Measurements from ENCODE around the gene CES2. TPM values are rescaled to one million over a fixed set of nuclear protein-coding genes. Genes with fewer than 3 reads are reported as not detected.

The CES2 gene
- total RNA-seq, 1 experiment from 2014 or later, result 35.4 TPM

GRCh38 chr16:66906916-66907836 lies 28.1 kb upstream of the CES2 start:
- CTCF ChIA-PET, result no interaction called here
- no peaks in the 10 kb centered on the region for H3K9me2 ChIP-seq (ENCODE audit: insufficient read depth)
- POLR2A ChIA-PET, result no interaction called here
- DNase-seq (ENCODE audit: low read depth, low spot score) (no peak), ATAC-seq (no peak)
- H3K27ac ChIP-seq (ENCODE audit: low read depth, low read length), result no peak overlapping the region
- H2AFZ ChIP-seq (ENCODE audit: low read depth, low read length, poor library complexity, severe bottlenecking), result no peak overlapping the region
- H3K36me3 ChIP-seq (ENCODE audit: control insufficient read depth in 1 of 2, insufficient read depth in 2 of 2, low read length in 2 of 2), result no peaks in the 10 kb centered on the region
- H3K4me1 ChIP-seq (ENCODE audit: control insufficient read depth in 1 of 2, insufficient read depth in 2 of 2, low read length in 2 of 2), result peaks cover 10 to 25% of the 10 kb centered on the region in 2 experiments
- no peaks in the 10 kb centered on the region for H3K27me3 ChIP-seq (ENCODE audit: insufficient read depth, low read length)
- no peak overlapping the region for H3K4me3 ChIP-seq (replicated peaks in 1 of 2; ENCODE audit: low read depth in 1 of 2, low read length in 2 of 2)
- BruUV-seq (replicated peaks), result no TSS peak
- H3K4me2 ChIP-seq (ENCODE audit: low read length), result no peak overlapping the region
- H4K20me1 ChIP-seq (ENCODE audit: insufficient read depth), result no peaks in the 10 kb centered on the region
- RAD21 ChIA-PET (ENCODE audit: low non-redundant PET in 1 of 2, low total read pairs in 2 of 2, uncharacterized antibody in 2 of 2, unreplicated experiment in 2 of 2), result no interaction called here
- intact Hi-C loops (cut with micrococcal nuclease), result no loop called here
- no peaks in the 10 kb centered on the region for H3K9me3 ChIP-seq (ENCODE audit: control insufficient read depth in 1 of 2, insufficient read depth in 1 of 2, low read depth in 1 of 2, low read length in 2 of 2)
- H3K79me2 ChIP-seq (ENCODE audit: insufficient read depth, low read length), result no peaks in the 10 kb centered on the region
- H3K9ac ChIP-seq (ENCODE audit: low read length), result no peak overlapping the region
- no peak for TF ChIP-seq EGR1 (IDR thresholded peaks at IDR 0.05; ENCODE audit: low read depth)
- no peak for TF ChIP-seq POLR2A (IDR thresholded peaks at IDR 0.05; ENCODE audit: borderline replicate concordance, extremely low read depth, insufficient read depth, insufficient read length)
- TF ChIP-seq ATF3 (IDR thresholded peaks at IDR 0.05), result no peak
- TF ChIP-seq YY1 (IDR thresholded peaks at IDR 0.05; ENCODE audit: extremely low read depth, insufficient replicate concordance, low read depth, low read length), result no peak
- no peak for TF ChIP-seq ELF1 (IDR thresholded peaks at IDR 0.05; ENCODE audit: borderline replicate concordance, low read depth)
- TF ChIP-seq FOSL1 (IDR thresholded peaks at IDR 0.05; ENCODE audit: low read depth), result no peak
- no peak for TF ChIP-seq ZBTB33 (IDR thresholded peaks at IDR 0.05; ENCODE audit: extremely low read depth, insufficient replicate concordance, low read length)
- no peak for TF ChIP-seq MAX (IDR thresholded peaks at IDR 0.05)
- no peak for TF ChIP-seq EZH2 (IDR thresholded peaks at IDR 0.05)
- no peak for TF ChIP-seq SP1 (IDR thresholded peaks at IDR 0.05; ENCODE audit: low read depth)
- no peak for TF ChIP-seq SRF (IDR thresholded peaks at IDR 0.05; ENCODE audit: low read depth)
- TF ChIP-seq EZH2phosphoT487 (IDR thresholded peaks at IDR 0.05; ENCODE audit: borderline replicate concordance), result no peak
- no peak for TF ChIP-seq CEBPB (IDR thresholded peaks at IDR 0.05; ENCODE audit: low read depth)
- no peak for TF ChIP-seq POLR2AphosphoS5 (IDR thresholded peaks at IDR 0.05; ENCODE audit: low read depth, low read length)
- TF ChIP-seq ZNF274 (IDR thresholded peaks at IDR 0.05; ENCODE audit: low read depth, low read length), result no peak
- TF ChIP-seq REST (IDR thresholded peaks at IDR 0.05; ENCODE audit: low read depth), result no peak
- TF ChIP-seq CBX3 (IDR thresholded peaks at IDR 0.05; ENCODE audit: low read depth), result no peak
- TF ChIP-seq ZFX (IDR thresholded peaks at IDR 0.05), result no peak
- no peak for TF ChIP-seq CTCF (IDR thresholded peaks at IDR 0.05 in 2 of 3, conservative IDR thresholded peaks at IDR 0.05 in 1 of 3; ENCODE audit: borderline replicate concordance in 1 of 3, insufficient read depth in 1 of 3, low read depth in 2 of 3, low read length in 2 of 3)

All from HCT116 (cell line).